GM18858 (cell line): ENCODE measurements around the gene SFXN5.
"Not testable (repeated sequence)": the region's sequence is repeated elsewhere in the genome, so short reads cannot be mapped to it uniquely, and the experiment has no call there.

ENCODE experiments used
- ATAC-seq: cut with Tn5 transposase; IDR thresholded peaks from one replicate; pipeline ENCODE4 v1.9.1; 2021; ENCODE audit not compliant: unreplicated experiment

SFXN5 gene

DNA sequence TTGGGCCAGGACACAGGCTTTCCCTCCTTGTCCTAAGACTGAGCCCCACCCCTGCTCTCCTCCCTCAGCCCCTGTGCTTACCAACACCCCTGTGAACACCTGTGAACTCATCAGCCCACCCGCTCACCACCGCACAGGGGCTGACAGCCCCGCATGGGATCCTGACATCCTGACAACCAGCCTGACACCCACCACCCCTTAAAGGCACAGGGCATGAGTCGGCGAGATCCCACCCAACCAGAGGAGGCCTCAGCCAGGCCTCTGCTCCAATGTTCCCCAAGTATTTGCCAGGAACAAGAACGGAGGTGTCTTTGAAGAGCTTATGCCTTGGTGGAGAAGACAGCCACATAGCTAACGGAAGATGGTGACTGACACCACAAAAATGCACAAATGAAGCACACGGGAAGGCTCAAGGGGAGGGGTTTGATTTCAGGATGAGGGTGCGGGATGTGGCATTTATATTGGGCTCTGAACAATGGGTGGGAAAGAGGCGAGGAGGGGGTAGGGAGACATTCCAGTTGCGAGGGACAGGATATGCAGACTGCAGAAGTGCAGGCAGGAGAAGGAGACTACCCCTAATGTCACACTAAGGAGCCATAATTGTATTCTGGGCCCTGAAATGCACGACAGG, 30.2 kb upstream of the SFXN5 start:
- no peak for ATAC-seq

DNA sequence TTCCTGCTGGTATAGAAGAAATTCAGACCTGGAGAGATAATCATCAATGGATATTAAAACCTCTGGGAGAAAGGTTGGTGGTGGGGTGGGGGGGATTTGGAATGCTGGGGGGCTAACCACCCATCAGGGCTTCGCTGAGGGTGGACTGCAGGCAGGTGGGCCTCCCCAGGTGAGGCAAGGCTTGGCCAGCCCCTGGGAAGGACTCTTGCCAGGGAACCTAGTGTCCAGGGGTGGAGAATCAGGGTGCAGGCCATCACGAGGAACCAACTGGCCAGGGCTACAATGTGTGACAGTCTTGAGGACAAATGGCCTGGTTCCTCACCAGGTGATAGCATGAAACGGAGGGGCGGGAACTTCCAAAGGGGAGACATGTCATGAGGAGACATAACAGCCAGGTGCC, 29.4 kb upstream of the SFXN5 start:
- ATAC-seq: no peak

DNA sequence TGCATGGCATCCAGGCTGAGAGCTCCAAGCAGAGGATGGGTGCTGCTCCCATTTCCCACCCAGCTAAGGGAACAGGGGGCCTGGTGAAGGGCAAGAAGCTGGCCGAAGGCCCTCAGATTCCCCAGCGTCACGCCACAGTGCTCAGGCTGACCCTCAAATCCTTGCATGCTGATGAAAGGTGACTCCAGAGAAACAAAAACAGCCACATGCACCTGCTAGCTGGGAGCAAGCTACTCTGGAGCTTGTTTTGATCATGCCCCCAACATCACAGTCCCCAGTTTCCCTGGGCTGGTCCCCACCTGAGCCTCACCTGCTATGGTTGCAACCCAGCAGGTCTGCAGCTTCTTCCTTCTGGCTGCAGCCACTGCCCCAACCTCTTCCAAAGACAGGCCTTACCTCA, 28.0 kb upstream of the SFXN5 start:
- ATAC-seq: no peak

DNA sequence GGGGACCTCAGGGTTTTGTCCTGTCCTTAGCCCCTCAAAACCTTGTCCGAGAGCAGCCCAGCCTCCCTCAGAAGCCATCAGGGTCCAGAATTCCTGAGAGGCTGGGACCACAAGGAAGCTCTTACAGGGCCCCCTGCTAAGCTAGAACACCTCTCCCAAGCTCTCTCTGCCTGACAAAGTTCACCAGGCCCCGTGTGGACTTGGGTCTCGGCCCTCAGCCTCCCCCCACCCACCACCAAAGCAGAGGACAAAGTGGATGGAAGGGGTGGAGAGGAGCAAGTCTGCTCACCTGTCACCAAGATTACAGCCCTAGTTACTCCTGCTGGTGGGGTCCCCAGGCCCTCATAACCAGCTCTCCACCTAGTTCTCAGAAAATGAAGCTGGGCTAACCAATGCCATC, 24.4 kb upstream of the SFXN5 start:
- no peak for ATAC-seq

DNA sequence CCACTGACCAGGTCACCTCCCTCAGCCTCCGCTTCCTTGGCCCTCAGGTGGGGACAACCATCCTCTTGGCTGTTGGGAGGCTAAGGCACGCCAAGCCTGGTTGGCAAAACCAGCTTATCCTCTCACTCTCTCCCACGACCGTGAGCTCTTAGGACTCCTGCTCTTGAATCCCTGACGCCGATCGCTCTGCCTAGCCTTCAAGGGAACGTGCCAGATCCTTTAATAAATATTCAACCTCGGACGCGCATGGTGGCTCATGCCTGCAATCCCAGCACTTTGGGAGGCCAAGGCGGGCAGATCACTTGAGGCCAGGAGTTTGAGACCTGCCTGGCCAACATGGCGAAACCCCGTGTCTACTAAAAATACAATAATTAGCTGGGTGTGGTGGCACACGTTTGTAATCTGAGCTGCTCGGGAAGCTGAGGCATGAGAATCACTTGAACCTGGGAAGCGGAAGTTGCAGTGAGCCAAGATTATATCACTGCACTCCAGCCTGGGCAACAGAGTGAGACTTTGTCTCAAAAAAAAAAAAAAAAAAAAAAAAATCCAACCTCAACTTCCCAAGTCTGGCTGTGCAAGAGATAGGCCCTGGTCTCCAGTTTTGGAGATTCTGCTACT, 22.2 kb upstream of the SFXN5 start:
- ATAC-seq: not testable (repeated sequence)

DNA sequence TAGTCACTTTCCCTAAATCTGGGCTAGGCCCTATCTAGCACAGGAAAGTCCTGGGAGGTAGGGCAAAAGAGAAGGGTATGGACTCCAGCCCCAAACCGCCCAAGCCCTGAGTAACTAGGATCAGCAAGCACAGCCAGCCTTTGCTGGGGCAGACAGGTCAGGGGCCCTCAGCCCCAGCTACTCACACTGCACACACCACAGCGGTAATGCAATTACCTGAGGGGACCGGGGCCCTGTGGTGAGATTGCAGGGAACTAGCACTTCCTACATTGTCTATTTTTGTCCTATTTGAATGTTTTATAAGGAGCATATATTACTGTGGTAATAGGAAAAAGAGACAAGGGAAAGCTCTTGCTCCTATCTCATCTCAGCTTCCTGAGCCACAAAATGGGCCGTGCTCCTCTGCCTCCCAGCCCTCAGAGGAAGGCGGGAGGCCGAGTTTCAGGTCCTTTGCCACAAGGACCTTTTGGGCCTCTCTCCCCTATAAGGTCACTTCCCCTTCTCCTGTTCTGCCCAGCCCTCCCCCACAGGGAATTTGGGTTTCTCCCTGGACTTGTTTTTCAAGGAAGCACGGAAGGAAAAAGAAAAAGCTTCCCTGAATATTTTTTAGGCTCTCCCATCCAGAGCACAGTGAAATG, 20.8 kb upstream of the SFXN5 start:
- ATAC-seq: no peak

DNA sequence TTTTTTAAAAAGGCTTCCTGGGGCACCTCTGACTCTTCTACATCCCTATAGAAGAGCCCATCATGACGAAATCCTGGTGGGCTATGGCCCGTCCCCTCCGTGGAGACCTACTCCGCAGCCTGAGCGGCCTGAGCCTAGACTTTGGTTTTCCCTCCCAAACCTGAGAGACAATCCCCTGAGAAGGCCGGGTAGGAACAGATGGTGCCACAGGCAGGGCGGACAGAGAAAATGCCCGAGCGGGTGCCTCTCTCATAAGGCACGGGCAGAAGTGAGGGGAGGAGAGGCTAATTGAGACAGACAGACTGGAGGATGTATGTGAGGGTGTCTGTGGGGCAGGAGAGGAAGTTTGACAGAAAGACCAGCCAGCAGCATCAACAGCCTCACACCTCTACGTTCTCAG, 20.2 kb upstream of the SFXN5 start:
- no peak for ATAC-seq

DNA sequence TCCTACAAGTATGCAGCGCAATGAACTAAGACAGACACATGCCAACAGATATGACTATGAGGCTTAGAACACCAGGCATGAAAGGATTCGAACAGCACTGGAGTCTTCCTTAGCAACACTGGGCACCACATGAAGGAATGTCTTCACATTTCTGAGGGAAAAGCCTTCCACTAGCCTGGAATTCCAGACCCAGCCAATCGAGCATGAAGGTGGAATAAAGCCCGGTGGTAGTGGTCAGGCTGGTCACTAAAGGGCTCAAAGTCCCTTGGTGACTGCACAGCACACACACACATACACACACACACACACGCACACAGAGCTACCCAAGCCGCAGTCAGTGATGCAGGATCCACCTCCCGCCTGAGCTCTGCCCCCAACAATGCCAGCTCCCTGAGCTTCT, 19.7 kb upstream of the SFXN5 start:
- ATAC-seq: no peak

DNA sequence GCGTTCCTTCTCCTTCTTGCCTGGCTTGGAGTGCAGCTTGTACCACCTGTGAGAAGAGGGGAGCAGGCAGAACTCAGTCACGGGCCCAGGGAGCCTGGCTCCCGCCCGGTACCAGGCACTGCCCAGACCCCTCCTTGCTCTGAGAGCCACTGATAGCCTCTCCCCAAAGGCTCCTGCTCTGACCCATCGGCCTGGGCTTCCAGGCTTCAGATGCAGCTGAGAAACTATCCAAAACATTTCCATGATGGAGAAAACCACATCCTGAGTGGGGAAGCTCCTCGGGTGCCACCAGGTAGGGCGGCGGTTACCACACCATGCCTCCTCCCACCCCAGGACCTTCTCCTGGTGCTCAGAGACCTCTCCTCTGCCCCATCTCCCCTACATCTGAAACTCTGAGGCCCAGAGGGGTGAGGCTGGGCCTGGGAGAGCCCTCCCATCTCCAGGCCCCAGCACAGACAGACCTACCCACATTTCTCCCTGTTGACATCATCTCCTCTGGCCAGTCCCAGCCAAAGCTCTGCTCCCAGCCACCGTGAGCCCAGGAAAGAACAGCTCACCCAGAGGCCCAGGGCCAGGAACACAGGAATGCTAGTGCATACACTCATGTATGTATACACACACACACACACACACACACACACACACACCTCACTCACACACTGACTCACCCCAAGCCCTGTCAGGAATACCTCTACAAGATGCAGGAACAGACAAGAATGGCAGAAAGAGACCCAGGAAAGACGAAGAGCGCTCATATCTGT, 17.9 kb upstream of the SFXN5 start:
- no peak for ATAC-seq

DNA sequence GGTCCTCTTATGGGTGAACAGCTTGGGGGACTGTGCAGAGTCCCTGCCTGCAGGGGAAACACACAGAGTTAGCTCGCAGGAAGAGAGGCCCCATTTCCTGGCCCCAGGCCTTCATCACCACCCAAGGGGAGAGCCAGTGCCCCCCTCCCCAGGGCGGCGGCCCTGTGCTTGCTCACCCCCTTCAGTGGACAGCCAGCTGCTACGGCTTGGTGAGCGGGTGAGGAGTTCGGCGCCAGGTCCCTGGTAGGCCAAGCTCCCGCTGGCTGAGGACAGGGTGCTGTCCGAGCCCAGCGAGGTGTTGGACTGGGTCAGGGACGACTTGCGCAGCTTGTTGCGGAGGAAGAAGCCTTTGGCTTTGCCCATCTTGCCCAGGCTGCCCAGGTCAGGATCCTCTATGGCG, 17.2 kb upstream of the SFXN5 start:
- ATAC-seq: no peak

DNA sequence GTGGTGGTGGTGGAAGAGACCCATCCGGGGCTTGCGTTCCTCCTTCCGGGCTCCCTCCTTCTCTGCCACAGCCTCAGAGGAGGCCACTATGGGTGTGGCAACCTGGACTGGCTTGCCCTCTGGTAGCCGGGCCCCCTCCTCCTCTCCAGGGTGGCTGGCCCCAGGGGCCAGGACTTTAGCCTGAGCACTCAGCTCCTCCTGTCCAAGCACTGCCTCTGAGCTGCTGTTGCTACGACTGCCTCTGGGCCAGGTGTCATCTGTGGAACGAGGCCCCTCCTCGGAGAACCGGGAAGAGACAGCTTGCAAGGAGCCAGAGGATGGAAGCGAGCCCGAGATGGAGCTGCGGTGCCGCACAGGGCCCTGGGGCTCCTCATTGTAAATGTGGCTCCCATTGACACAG, 16.7 kb upstream of the SFXN5 start:
- ATAC-seq: no peak

DNA sequence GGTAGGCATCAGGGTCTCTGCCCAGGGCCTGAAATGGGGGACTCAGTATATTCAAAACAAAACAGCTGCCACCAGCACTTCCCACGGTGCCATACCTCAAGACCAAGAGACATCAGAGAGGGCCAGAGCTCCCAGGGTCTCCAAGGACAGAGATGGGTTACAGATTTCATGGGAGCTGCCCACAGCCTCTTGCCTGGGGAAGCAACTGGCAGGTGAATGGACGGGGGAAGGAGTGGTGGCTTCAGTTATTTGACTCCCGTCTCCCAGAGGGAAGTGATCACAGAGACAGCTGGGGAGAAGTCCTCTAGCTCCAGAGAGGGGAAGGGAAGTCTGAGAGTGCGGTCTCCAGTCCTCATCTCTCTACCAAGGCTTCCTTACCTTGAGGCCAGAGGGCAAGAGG, 15.8 kb upstream of the SFXN5 start:
- no peak for ATAC-seq

DNA sequence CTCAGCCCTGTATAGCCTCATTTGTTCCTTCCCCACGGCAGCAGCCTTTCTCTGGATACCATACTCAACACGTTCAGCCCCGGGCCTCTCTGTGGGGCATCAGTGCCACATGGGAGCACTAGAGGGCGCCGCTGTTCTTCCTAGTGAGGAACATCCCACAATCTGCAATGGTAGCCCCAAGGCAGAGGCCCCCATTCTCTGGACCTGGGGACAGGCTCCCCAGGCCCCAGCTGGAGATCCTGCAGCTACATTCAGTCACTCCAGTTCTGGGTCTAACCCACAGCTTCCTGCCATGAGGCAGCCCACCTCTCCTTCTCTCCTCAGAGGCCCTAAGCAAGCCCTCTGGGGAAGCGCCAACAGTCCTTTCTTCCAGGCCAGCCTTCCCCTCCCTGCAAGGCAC, 14.2 kb upstream of the SFXN5 start:
- ATAC-seq: peak; percentile 81

DNA sequence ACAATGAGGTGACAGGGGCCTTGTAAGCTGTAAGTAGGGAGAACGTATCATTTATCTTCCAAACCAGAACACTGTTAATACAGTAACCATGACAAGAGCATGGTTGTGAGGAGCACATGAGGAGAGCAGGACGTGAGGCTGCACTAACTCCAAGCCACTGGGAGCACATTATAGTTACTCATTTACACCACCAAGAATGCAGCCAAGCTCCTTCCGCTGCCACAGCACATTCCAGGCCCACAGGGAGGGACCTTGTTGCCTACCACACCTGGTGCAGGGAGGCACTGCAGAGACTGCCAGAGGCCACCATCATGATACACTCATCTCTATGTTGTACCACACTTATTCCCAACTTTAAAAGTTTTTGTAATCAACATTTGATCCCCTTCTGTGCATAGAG, 13.5 kb upstream of the SFXN5 start:
- no peak for ATAC-seq

DNA sequence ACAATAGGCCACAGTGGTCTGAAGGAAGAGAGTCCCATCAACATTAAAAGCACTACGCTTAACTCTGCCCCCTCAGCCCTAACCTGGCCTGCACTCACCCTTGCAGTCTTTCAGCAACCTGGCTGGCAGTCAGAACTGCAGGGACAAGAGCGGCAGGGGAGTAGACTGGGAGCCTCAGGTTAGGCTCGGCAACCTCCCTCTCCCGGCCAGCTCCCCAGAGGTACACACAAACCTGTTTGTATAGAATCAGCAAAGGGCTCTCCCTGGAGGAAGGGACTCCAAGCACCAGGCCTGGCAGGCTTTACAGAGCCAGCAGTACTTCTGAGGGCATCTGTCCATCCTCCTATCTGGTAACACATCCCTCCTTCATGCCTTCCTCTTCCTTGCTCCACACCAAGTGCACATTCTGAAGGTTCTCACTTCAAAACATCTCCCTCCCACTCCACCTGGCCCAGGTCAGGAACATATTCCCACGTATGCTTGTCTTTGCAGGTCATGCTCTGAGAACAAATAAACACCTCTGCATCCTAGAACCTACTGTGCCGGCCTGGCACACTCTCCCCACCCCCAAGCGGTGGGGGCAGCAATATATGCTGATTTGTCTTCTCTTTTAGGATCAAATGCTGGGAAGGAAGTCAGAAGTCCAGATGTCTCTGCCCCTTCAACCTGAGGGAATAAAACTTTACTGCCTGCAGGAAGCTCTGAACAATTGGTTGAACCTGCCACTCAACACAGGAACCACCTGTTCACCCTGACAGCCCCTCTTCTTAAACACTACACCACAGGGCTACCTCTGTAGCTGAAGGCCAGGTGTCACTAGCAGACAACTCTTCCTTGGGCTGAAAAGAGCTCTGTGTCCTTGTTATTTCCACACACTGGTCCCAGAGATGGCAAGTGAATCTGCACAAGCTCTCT, 12.6 kb upstream of the SFXN5 start:
- ATAC-seq: no peak

DNA sequence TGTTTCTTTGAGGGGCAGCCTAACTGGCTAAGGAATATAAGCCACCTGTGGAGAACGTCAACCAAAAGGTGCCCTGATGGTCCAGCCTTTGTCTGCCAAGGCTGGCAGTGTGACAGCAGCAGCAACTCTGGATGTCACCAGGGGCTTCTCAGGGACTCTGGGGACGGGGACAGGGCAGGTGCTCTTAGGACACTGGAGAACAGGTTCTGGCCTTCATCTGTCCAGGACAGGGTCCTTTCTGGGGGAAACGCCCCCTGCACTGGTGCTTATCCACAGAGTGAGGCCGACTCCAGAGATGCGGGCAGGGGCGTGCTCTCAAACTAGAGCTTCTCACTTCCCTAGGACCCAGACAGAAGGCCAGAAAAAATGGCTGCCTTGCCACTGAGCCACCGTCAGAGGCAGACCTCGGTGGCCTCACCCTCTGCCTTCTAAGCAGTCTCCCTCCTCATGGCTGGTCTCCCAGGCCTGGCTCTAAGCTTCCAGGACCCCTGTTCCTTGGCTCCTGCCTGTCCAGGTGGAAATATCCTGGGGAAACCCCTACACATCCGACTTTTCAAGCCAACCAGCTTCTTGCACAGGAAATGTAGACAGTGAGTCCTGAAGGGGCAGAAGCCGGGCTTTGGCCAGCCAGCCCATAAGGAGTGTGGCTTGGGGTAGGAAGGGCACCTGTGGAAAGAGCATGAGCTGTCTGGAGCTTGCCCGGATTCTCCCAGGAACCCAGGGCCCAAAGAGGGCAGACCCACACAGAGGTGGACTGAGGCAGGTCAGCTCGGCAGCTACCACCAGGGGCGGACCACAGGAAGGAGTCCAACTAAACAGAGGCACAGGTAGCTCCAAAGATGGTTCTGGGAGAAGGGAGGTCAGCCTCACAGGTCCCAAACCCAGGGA, 11.3 kb upstream of the SFXN5 start:
- no peak for ATAC-seq

DNA sequence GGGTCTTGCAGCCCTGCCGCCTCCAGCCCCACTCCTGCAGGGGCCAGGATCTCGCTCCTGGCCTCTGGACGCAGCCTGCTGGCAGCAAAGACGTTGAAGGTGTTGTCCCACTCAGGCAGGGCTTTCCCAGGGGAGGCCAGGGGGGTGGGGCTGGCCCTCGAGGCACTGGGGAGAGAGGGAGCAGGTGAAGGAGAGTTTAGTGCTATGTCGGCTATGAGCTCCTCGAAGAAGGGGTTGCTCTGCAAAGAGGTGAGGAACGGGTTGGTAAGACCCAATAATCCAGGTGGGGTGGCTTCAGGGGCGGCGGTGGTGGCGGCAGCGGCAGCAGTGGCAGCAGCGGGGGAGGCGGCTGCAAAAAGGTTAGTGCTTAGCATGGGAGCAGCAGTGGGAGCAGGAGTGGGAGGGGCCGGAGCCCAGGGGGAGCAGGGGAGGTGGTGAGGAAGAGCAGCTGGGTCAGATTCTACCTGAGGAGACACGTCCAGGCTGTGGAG, 9.7 kb upstream of the SFXN5 start:
- ATAC-seq: no peak

DNA sequence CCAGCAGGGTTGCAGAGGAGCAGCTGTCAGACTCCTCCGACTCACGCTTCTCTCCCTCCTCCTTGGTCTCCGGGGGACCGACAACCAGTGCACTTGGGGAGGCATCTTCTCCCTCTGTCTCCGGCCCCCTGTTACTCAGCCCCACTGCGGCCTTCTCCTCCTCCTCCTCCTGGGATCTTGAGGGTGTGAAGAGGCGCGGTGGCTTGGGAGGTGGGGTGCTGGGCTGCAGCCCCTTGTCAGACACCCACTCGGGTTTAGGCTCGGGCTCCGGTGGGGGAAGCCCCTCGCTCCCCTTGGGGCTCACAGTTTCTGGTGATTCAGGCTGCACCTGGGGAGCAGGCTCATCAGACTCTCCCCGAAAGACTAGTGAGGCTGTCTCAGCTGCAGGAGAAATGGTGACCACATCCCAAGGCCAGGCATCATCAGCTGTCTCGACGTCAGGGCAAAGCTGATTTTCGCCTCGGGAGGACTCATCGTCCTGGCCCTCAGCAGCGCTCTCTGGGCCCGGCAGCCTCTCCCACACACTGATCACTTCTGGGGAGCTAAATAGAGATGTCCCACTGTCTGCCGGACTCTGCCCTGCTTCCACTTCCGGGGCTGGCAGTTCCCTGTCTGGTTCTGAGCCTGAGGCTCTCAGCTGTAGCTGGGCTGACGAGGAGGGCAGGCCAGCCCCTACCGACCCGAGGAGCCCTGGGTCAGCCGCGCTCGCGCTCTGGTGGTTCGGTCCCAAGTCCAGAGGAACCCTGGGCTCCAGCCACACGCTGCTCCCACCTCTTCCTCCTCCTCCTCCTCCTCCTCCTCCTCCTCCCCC, 9.0 kb upstream of the SFXN5 start:
- no peak for ATAC-seq

DNA sequence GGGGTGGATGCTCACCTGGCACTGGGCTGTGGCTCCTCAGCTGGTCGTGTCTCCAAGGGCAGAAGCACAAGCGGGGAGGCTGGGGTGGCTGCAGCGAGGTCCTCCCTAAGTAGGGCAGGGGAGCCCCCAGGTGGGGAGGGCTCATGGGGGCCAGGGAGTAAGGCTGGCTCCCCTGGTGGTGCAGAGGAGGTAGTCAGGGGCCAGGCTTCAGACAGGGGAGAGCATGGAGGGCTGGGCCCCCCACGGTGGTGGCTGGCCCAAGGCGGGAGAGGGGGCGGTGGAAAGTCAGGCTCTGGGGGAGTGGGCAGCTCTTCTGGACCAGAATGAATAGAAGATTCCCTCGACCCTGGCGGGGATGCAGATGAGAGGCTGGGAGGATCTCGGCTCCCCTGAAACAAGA, 8.1 kb upstream of the SFXN5 start:
- no peak for ATAC-seq
